Uterus (tissue), 2 donors: Measurements from ENCODE around the gene GSG1L.

ENCODE experiments used
- CTCF ChIP-seq, 4 experiments: fragments of 200-600 bp in 2 of 4; fragments of 450-650 bp in 2 of 4; sonication (generic) in 2 of 4; IDR thresholded peaks; one replicate each; pipeline ENCODE4 v1.5.1; 2016 to 2019; ENCODE audit warnings: antibody characterized with exemption in 4 of 4, mild to moderate bottlenecking in 2 of 4, moderate library complexity in 1 of 4
- POLR2A ChIP-seq, 2 donors: fragments of 450-650 bp; IDR thresholded peaks; one replicate each; pipeline ENCODE4 v1.6.1; 2016; ENCODE audit warnings: antibody characterized with exemption in 2 of 2, mild to moderate bottlenecking in 1 of 2, moderate library complexity in 1 of 2

- TF ChIP-seq POLR2A (IDR thresholded peaks at IDR 0.05) (no peak), CTCF (IDR thresholded peaks at IDR 0.05) (no peak)
These were observed 128.4 kb downstream of the GSG1L start for GRCh38 chr16:27935076-27935475.
